Limb (tissue), 2 donors: ENCODE measurements around the gene POMP.
"Not testable (repeated sequence)": the region's sequence is repeated elsewhere in the genome, so short reads cannot be mapped to it uniquely, and the experiment has no call there.

Experiments
- DNase-seq, 2 donors: peaks; one replicate each; pipeline ENCODE4 v3.0.0-alpha.2; 2016; ENCODE audit errors: extremely low spot score in 2 of 2

POMP gene

GRCh38 chr13:28693605-28694491 lies 34.9 kb downstream of the POMP start:
- not testable (repeated sequence) for DNase-seq

- no peak for DNase-seq
Measured at GRCh38 chr13:28697441-28697840, 38.5 kb downstream of the POMP start.

- DNase-seq: no peak
Measured at GRCh38 chr13:28699246-28699645, 40.3 kb downstream of the POMP start.

GRCh38 chr13:28704282-28704681 lies 45.4 kb downstream of the POMP start:
- no peak for DNase-seq

- DNase-seq: no peak
Measured at GRCh38 chr13:28704919-28705318, 46.0 kb downstream of the POMP start.

- DNase-seq: no peak
Measured at GRCh38 chr13:28705461-28706083, 46.6 kb downstream of the POMP start.

GRCh38 chr13:28707629-28708427 lies 48.9 kb downstream of the POMP start:
- DNase-seq: peak in 1 of 2 donors; percentile 39

- DNase-seq: no peak
Measured at GRCh38 chr13:28710161-28710560, 51.2 kb downstream of the POMP start.

- DNase-seq: no peak
Measured at GRCh38 chr13:28714651-28715050, 55.7 kb downstream of the POMP start.

GRCh38 chr13:28716511-28716910 lies 57.6 kb downstream of the POMP start:
- DNase-seq: no peak

GRCh38 chr13:28717170-28717569 lies 58.2 kb downstream of the POMP start:
- no peak for DNase-seq

- no peak for DNase-seq
Measured at GRCh38 chr13:28718196-28718542, 59.2 kb downstream of the POMP start.

GRCh38 chr13:28718543-28719226 lies 59.8 kb downstream of the POMP start, which contains the start of gene SLC46A3:
SLC46A3 (minus strand) TSS chr13:28718970; CDS start chr13:28717998, 972 bp downstream.
- peak; percentile 92 to 97 for DNase-seq

- no peak for DNase-seq
Measured at GRCh38 chr13:28719227-28720055, 60.5 kb downstream of the POMP start.

- DNase-seq: no peak
Measured at GRCh38 chr13:28723806-28724205, 64.9 kb downstream of the POMP start.

- DNase-seq: no peak
Measured at GRCh38 chr13:28725046-28725610, 66.2 kb downstream of the POMP start.
